HG03442 (cell line): ENCODE data around the gene HEBP1.

Experiments used
- ATAC-seq: cut with Tn5 transposase; IDR thresholded peaks from one replicate; pipeline ENCODE4 v1.9.1; 2021; ENCODE audit warnings: mild to moderate bottlenecking, moderate library complexity; ENCODE audit not compliant: unreplicated experiment

The HEBP1 gene

GRCh38 chr12:12954878-12955625 lies 45.0 kb downstream of the HEBP1 start:
- ATAC-seq: no peak

GRCh38 chr12:12954356-12954755 lies 45.7 kb downstream of the HEBP1 start:
- no peak for ATAC-seq

- ATAC-seq: no peak
These were observed 48.0 kb downstream of the HEBP1 start, which contains the start of gene GPRC5D for GRCh38 chr12:12952036-12952435. Gene GPRC5D (minus strand): TSS chr12:12952170. CDS start chr12:12950384, 1,786 bp downstream.

- no peak for ATAC-seq
These were observed 48.6 kb downstream of the HEBP1 start for GRCh38 chr12:12951504-12951903.

GRCh38 chr12:12947902-12948301 lies 52.2 kb downstream of the HEBP1 start:
- ATAC-seq: no peak

- no peak for ATAC-seq
These were observed 53.2 kb downstream of the HEBP1 start for GRCh38 chr12:12946686-12947355.

- no peak for ATAC-seq
These were observed 54.5 kb downstream of the HEBP1 start for GRCh38 chr12:12945591-12945990.

- ATAC-seq: no peak
These were observed 56.3 kb downstream of the HEBP1 start for GRCh38 chr12:12943586-12944260.

GRCh38 chr12:12941450-12942350 lies 58.4 kb downstream of the HEBP1 start:
- no peak for ATAC-seq

GRCh38 chr12:12939888-12940287 lies 60.2 kb downstream of the HEBP1 start:
- no peak for ATAC-seq

- ATAC-seq: no peak
These were observed 61.5 kb downstream of the HEBP1 start for GRCh38 chr12:12938541-12938940.

GRCh38 chr12:12936983-12937491 lies 63.0 kb downstream of the HEBP1 start:
- no peak for ATAC-seq

- ATAC-seq: no peak
These were observed 65.5 kb downstream of the HEBP1 start for GRCh38 chr12:12934556-12934955.

- no peak for ATAC-seq
These were observed 66.3 kb downstream of the HEBP1 start for GRCh38 chr12:12933742-12934141.

GRCh38 chr12:12930633-12931219 lies 69.3 kb downstream of the HEBP1 start:
- no peak for ATAC-seq

- no peak for ATAC-seq
These were observed 70.4 kb downstream of the HEBP1 start for GRCh38 chr12:12929696-12930095.

GRCh38 chr12:12927211-12928079 lies 72.6 kb downstream of the HEBP1 start:
- ATAC-seq: no peak

GRCh38 chr12:12926571-12927071 lies 73.4 kb downstream of the HEBP1 start:
- no peak for ATAC-seq

- ATAC-seq: no peak
These were observed 74.7 kb downstream of the HEBP1 start for GRCh38 chr12:12925388-12925787.
